Upper lobe of left lung (tissue), 4 donors: Measurements from ENCODE around the gene NUDT16.

Experiments used
- EP300 ChIP-seq, 4 donors: sonication (generic); formaldehyde crosslinking; IDR thresholded peaks; one replicate each; pipeline ENCODE4 v1.5.1; 2017; ENCODE audit warnings: antibody characterized with exemption in 4 of 4, control low read depth in 2 of 4
- POLR2A ChIP-seq, 4 donors: fragments of 450-650 bp; IDR thresholded peaks; one replicate each; pipeline ENCODE4 v1.5.1; 2016 to 2017; ENCODE audit warnings: antibody characterized with exemption in 4 of 4, mild to moderate bottlenecking in 2 of 4
- POLR2AphosphoS5 ChIP-seq, 2 donors: sonication (generic); formaldehyde crosslinking; IDR thresholded peaks; one replicate each; pipeline ENCODE4 v1.5.1; 2017; ENCODE audit warnings: antibody characterized with exemption in 2 of 2
- TF ChIP-seq, protein P1 (sequence below), 6 experiments: fragments of 450-650 bp in 4 of 6; fragments of 200-600 bp in 2 of 6; sonication (generic) in 2 of 6; IDR thresholded peaks; one replicate each; pipeline ENCODE4 v1.5.1; 2016 to 2019; ENCODE audit warnings: antibody characterized with exemption in 6 of 6

DNA sequence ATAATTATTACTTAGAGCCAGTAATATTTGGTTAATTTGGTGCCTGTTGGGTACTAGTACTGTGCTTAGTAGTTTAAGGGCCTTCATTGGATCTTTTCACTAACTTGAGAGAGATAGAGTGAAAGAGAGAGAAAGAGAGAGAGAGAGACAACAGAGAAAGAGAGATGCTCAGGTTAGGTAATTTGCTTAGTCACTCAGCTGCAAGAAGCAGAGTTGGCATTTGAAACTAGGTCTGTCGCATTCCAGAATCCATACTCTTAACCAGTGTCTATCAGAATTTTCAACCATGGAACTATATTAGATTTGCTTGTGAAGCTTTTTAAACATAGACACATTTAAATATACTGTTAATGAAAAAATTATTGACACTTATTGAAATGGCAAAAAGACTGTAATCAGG, 31.1 kb upstream of the NUDT16 start:
- TF ChIP-seq, protein P1, sequence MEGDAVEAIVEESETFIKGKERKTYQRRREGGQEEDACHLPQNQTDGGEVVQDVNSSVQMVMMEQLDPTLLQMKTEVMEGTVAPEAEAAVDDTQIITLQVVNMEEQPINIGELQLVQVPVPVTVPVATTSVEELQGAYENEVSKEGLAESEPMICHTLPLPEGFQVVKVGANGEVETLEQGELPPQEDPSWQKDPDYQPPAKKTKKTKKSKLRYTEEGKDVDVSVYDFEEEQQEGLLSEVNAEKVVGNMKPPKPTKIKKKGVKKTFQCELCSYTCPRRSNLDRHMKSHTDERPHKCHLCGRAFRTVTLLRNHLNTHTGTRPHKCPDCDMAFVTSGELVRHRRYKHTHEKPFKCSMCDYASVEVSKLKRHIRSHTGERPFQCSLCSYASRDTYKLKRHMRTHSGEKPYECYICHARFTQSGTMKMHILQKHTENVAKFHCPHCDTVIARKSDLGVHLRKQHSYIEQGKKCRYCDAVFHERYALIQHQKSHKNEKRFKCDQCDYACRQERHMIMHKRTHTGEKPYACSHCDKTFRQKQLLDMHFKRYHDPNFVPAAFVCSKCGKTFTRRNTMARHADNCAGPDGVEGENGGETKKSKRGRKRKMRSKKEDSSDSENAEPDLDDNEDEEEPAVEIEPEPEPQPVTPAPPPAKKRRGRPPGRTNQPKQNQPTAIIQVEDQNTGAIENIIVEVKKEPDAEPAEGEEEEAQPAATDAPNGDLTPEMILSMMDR (IDR thresholded peaks at IDR 0.05), result no peak
- TF ChIP-seq POLR2AphosphoS5 (IDR thresholded peaks at IDR 0.05), result no peak
- TF ChIP-seq POLR2A (IDR thresholded peaks at IDR 0.05), result no peak
- no peak for TF ChIP-seq EP300 (IDR thresholded peaks at IDR 0.05)
